ENCODE results near the gene TBL1XR1.

GRCh38 chr3:177162742-177163141 lies 34.5 kb downstream of the TBL1XR1 start:
- TF ChIP-seq, protein P1, sequence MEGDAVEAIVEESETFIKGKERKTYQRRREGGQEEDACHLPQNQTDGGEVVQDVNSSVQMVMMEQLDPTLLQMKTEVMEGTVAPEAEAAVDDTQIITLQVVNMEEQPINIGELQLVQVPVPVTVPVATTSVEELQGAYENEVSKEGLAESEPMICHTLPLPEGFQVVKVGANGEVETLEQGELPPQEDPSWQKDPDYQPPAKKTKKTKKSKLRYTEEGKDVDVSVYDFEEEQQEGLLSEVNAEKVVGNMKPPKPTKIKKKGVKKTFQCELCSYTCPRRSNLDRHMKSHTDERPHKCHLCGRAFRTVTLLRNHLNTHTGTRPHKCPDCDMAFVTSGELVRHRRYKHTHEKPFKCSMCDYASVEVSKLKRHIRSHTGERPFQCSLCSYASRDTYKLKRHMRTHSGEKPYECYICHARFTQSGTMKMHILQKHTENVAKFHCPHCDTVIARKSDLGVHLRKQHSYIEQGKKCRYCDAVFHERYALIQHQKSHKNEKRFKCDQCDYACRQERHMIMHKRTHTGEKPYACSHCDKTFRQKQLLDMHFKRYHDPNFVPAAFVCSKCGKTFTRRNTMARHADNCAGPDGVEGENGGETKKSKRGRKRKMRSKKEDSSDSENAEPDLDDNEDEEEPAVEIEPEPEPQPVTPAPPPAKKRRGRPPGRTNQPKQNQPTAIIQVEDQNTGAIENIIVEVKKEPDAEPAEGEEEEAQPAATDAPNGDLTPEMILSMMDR (conservative IDR thresholded peaks at IDR 0.05 in 1 of 2, IDR thresholded peaks at IDR 0.05 in 1 of 2; ENCODE audit: extremely low read depth in 1 of 2, insufficient read depth in 1 of 2, low read depth in 1 of 2, low read length in 2 of 2) = no peak
- TF ChIP-seq EZH2 (IDR thresholded peaks at IDR 0.05; ENCODE audit: borderline replicate concordance, low read length) = no peak
